Stimulated activated CD8-positive, alpha-beta memory T cell treated with anti-CD3 and anti-CD28 coated beads, Interleukin-15, amount 100 ng/mL, for 24 hours (primary cell): Measurements from ENCODE around the gene PHF21B.

Experiments used
- DNase-seq: peaks from one replicate; pipeline ENCODE4 v3.0.0-alpha.2; 2020; ENCODE audit warnings: low read depth

PHF21B gene

DNA sequence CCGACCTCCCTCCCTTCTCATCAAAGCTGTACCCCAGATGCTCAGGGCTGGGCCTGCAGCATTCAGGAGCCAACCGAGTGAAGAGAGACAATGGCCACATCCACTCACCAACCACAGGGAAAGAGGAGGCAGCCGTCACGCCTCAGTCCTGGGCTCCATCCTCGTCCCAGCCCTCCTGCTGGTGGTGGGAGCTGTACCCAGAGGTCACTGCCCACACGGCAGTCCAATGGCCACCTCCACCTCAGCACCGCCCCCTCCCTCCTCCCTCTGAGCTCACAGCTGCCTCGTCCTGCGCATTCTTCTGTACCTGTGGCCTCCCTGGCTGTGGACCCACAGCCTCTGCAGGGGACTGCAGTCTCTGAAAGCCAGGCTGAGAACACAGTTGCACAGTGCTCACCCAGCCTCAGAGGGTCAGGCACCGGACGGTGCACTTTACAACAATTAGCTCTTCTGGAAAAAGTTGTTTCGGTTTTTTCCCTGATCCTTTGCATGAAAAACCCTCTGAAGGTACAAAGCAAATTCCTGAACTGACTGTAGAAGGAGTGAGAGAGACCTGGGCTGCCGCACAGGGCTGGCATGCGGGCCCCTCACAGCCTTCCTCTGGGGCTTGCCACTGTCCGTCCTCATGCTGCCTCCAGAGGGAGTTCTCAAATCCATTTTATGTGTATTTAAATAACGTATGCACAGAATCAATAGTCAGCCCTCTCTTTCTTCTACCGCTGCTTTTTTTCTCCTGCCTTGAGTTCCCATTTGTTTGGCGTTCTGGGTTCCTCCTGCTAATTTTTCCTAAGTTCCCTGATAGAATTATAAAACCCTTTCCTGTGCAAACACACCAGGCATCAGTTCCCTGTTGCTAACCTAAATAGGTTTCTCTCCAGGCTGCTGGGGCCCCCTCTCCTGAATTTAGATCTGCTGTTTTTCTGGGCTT lies 52.7 kb downstream of the PHF21B start:
- no peak for DNase-seq

DNA sequence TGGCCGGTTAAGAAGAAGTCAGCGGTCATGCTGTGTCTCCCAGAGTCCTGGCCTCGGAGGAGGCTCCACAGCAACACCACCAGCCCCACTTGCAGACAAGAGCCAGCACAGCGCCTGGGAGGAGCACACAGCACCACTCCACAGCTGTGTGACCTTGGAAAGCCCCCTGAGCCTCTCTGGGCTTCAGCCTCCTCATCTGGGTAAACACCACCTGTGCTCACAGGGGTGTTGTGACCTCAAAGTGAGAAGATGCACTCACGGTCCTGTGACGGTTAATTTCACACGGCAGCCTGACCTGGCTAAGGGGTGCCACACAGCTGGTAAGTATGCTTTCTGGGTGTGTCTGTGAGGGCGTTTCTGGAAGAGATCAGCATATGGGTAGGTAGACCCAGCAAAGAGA lies 54.7 kb downstream of the PHF21B start:
- no peak for DNase-seq

DNA sequence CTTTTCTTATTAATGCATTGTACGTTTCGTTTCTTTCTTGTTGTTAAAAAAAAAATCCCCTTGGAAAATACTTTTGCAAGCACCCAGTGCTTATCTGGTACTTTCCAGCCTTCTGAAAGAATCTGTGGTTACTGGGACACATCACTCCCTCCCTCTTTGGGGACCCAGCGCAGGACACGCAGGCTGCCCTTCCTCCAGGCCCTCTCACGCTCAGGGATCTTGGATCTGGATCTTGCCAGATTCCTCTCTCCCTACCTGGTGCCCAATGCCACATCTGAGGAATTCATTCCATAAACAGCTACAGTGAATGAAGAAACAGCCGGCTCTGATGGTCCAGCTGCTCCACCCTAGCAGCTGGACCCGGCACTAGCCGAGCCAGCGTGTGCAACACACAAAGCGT lies 55.7 kb downstream of the PHF21B start:
- DNase-seq, result no peak

DNA sequence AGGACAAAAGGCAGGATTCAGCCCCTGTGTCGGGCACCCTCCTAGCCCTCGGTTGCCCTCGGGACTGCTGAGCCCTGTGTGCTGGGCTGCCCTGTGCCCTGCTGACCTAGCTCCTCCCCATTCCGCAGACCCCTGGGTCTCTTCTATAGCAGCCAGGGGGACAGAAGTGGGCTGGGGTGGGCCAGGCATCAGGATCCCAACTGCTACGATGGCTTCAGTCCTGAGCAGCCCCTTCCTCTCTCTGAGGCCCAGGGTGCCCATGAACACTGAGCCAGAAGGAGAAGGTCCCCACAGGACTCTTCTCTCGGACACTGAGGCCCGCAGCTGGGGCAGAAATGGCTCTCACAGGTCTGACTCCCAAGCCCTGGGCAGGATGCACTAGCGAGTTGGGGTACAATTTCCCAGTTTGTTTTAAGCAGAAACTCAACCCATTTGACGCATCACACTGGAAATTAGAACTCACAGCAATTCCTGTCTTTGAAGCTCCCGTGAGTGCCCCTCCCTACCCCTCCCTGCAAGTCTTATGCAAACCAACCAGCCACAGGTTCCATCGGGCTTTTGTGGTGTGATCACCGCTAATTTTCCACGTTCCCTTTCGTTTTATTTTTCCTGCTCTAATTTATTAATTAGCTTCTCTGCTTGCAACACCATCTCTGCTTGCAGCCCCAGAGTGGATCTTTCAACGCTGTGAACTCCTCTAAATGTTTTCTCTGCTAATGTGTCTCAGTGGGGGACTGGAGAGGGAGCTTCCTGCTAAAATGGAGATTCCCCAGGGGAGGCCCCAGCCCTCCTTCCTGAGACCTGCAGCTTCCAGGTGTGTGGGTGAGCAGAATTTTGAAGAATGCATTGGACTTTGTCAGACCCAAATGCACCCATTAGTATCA lies 56.7 kb downstream of the PHF21B start:
- DNase-seq, result no peak

DNA sequence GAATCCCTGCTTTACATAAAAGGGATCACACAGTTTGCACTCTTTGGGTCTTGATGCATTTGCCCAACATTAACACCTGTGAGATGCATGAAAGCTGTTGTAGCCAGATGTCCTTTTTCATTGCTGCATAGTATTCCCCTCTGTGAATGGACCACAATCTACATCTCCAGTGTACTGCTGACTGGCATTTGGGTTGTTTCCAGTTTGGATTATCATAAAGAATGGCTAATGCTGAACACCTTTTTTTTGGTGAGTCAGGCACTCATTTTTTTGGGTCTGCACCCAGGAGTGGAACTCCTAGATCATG lies 58.3 kb downstream of the PHF21B start:
- DNase-seq, result no peak

DNA sequence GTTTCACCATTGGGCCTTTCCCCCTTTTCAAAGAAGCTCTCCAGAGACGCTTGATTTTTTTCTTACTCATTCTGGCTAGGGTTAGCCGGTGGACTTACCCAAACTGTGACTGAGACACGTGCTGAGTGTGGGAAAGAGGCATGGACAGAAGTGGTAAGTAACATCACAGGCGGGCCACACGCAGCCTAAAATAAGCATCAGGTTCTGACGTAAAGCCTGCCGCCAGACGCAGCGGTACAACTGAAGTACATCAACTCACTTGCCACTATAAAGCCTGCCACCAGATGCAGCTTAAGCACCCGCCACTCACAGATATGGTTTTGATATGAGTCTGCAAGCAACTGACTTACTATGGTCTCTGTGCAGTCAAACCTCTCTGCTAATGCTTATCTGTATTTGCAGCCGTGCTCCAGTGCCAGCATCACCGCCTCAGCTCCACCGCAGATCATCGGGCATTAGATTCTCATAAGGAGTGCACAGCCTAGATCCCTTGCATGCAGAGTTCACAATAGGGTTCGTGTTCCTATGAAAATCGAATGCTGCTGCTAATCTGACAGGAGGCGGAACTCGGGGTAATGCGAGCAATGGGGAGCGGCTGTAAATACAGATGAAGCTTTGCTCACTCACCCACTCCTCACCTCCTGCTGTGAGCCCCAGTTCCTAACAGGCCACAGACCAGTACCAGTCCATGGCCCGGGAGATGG lies 58.8 kb downstream of the PHF21B start:
- no peak for DNase-seq

DNA sequence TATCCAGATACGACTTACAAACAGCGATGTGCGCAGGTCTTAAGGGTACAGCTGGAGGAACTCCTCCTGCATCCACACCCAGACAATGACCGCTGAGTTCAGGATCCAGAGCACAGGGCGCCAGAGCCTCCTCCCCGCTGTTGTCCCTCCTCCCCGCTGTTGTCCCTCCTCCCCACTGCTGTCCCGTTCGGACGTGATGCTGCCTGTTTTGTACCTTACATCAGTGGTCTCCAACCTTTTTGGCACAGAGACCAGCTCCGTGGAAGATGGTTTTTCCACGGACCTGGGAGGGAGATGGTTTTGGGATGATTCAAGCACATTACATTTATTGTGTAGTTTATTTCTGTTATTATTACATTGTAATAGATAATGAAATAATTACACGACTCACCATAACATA lies 62.0 kb downstream of the PHF21B start:
- DNase-seq, result no peak

DNA sequence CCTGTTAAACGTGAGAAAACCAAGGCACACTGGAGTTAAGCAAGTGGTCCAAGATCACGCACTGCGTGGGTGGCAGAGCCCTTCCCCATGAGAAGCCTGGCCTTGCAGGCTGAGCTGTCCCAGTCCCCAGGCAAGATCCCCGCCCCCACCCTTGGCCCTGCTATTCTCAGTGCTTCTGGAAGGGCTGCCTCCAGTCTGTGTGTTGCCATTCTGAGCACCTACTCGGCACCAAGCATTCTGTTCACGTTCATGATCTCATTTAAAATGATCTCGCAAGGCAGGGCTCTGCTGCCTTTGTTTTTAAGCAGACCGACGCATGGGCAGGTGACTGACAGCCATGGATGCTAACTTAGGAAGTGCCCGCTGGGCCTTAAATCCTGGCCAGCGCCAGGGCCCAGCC lies 62.8 kb downstream of the PHF21B start:
- no peak for DNase-seq

DNA sequence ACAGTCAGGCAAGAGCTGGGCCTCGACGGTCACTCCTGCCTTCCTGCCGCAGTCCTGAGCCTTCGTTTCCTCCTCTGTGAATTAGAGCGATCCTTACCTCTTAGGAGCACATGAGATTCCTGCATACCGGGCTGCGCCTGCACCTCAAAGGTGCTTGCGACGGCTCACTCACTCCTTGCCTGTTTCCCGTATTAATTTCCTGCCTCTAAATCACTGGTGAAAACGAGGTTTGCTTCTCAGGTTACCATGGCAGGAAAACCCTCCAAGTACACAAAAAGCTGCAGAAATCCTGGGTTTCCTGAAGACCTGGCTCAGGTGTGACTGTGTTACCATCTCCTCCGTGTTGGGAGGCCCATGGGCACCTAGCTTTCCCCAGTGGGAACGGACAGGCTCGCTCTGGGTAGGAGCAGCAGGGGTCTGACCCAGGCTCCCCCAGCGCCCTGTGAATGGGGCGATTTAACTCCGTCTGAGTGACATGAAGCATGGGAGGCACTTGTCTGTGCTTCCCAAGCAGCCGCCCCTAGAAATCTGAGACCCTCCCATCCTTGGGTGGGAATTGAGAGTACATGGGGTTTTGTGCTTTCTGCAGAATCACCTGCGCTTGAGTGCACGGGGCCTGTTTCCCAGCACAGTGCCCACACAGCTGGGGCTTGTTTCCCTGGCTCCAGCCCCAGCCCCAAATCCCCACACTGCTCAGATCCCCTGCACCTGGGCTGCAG lies 64.8 kb downstream of the PHF21B start:
- DNase-seq, result no peak

DNA sequence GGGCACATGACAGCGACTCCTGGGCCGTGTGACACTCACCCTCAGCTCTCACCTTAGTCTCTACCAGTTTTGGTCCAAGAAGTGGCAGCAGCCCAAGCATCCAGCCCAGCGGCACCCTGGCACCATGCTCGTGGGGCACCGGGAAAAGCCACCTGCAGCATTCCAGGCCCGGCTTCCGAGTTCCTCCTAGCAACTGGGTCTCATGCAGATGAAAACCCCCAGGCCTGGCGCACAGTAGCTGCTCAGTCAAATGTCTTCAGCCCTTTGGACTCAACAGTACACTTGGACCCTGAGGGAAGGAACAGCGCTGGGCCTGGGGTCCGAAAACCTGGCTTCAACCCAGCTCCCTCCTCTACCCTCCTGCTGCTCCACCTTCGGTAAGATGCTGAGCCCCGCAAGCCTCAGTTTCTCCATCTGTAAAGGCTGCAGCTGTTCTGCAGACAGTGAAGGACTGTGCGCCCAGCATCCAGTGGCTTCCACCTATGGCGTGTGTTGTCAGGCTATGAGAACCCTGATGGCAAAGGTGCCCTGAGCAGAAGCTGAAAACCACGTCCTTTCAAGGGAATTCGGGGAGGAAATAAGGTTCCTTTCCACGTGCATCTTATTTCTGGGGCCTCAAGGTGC lies 66.0 kb downstream of the PHF21B start:
- DNase-seq, result no peak

DNA sequence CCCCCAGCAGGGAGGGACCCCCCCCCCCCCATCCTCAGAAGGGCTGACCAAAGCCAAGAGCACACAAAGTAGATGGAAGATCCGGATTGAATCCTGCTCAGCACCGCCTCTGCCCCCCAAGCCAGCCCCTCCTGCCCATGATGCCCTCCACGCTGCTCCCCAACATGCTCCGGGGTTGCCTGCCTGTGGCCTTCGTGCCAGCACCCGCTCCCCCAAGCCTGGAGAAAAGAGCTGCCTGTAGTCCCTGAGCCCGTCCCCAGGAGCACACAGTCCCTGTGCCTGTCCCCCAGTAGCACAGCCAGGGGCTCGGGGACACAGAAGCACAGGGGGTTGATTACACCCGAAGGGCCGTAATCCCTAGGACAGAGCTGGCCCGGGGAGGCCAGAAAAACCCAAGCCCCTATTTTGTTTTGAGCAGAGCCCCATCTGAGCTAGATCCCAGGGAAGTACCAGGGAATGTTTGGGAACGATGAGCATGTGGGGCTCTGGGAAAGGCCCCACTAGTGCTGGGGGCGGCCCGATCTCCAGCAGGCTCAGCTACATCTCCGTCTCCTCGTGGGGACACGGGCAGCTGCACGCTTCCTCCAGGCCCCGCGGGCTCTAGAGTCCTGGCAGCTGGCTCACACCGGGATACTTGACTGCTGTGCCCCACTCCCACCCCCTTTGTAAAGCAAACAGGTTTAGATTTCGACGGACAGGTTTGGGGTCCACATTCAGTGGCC lies 66.7 kb downstream of the PHF21B start:
- DNase-seq, result no peak

DNA sequence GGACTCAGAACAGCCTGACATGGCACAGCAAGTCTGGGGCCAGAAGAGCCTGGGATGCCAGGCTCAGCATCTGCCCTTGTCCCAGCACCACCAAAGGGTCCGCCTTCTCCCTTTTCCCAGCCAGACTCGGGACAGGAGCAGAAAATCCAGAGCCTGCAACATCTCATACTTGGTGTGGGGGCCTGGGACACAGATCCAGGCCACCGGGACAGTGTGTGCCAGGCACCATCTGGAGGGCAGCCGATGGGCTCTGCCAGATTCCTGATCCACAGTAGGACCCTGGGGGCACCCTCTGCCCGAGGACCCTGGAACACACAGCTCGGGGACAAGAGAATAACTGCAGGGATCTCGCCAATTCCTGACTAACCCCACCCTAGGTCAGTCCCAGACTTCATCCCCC lies 67.7 kb downstream of the PHF21B start:
- no peak for DNase-seq

DNA sequence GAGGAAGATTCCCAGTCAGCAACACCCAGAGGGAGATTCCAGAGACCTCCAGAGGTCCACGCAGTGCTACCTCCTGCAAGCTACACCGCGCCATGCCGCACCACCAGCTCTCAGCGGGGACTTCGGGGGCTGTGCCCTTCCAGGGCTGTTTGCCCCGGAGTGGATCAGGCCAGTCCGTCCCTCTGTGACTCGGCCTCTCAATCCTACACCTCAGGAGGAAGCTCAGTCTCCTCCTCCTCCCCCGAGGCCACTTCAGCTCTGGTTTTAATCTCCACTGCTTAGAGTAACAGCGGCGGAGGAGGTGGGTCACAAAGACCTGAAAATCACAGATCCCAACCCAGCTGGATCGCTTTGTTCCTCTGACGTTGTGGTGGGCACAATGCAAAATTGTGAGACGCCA lies 68.6 kb downstream of the PHF21B start:
- no peak for DNase-seq

DNA sequence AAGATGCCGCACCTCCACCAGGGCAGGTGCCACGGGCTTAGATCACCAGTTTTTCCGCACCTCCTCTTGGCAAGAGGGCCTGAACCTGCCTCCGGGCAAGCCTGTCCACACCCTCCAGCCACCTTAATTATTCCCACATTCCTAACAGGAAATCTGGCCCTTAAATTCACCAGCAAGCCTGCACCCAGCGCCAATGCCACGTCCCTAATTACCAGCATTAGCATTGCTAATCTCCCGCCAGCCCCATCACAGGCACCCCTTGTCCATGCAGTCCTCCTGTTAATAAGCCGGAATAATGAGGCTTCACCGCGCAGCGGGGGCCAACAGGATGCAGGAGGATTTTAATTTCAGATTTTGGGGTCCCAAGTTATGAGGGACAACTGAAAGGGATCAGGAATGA lies 69.7 kb downstream of the PHF21B start:
- no peak for DNase-seq

DNA sequence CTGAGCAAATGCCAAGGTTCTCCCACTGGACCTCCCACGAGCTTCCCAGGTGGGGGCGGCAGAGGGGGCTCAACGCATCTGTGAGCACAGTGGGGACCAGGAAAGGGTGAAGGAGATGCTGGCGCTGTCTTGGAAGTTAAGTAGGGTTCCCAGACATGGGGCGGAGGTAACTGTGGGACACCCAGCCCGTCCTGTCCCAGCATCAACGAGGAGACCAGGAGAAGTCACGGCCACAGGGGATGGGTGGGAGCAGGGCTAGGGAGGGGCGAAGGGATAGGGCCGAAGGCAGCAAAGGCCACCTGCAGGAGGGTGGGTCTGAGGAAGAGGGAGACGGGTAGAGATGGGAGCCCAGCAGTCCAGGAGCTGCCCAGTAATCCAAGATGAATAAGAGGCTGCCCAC lies 70.4 kb downstream of the PHF21B start:
- DNase-seq, result no peak

DNA sequence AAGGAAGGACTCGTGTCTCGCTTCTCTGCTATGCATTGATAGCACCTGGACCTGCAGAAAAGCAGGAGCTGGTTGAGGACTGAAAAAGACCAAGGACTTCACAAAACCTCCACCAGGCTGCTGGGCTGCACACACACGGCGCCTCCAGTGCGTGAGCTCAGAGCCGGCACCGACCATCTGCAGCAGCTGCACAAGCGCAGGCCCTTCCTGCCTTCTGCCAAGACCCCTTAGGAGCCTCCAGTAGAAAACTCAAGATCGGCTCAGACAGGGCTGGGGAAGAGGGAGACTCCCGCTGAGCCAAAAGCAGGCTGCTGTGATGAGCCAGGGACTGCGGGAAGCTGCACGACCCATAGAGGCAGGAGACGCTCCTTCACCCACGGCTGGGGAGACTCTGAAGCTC lies 70.9 kb downstream of the PHF21B start:
- no peak for DNase-seq

DNA sequence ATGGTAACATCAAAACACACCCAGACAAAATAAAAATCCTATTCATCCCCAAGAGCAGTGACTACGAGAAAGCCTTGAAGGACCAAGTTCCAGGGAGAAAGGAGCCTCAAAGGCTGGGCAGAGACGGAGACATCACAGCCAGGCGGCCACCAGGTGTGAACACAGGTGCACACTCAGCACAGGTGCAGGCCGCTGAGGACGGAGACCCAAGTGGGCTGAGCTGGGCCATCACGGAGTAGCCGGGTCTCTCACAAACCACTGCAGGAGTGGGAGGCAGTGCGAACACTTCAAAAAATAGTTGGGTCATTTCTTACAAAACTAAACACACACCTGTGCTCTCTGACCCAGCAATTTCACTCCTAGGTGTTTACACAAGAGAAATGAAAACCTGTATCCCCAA lies 72.6 kb downstream of the PHF21B start:
- DNase-seq, result no peak

DNA sequence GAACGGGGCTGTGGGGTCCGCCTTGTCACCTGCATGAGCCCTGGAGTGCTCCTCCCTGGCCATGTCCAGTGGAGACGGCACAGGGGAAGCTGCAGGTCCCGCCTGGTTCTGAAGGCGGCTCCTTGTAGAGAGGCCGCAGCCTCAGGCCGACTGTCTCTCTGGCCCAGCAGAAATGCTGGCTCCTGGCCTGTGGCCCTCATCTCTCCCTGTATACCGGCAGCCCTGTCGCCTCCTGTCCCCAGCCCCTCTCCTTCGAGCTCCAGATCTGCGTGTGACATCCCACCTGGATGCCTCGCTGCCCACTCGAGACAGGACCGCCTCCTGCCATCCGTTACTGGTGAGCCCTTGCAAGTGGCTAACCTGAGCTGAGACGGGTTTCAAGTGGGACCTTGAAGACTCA lies 73.6 kb downstream of the PHF21B start:
- DNase-seq, result no peak

DNA sequence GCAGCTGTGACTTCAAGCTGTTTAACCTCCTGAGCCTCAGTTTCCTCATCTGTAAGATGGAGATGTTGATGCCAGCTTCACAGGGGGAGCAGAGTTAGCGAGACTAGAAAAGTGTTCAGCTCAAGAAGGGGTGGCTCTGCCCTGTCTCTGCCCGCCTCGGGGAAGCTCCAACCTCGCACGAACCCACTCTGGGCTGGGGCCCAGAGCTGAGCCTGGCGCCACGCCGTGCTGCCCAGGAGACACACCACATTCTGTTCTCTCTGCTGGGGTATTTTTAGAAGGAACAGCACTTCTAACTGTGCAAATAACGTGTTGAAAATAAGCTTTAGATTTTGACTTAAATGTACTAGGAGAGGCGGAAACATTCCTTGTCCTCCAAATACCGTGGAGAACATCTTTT lies 74.1 kb downstream of the PHF21B start:
- no peak for DNase-seq

DNA sequence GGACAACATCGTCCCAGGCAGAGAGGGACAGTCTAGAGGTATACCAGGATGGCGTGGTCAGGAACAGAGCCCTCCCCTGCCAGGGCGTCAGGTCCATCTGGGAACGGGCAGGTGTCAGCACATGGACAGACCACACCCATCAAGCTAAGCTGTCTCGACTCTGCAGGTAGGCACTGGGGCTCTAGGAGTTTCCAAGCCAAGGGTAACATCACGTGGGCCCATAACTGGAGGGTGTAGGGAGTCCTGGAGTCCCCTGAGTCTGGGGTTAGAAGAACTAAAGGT lies 75.4 kb downstream of the PHF21B start:
- DNase-seq, result no peak
